Renal cortex interstitium (tissue), 15 donors: ENCODE measurements around the gene PATE1. TPM values are rescaled to one million over a fixed set of nuclear protein-coding genes. Genes with fewer than 3 reads are reported as not detected.
"Not testable (repeated sequence)": the region's sequence is repeated elsewhere in the genome, so short reads cannot be mapped to it uniquely, and the experiment has no call there.

Experiments used
- DNase-seq, 11 donors: peaks; one replicate each; pipeline ENCODE4 v3.0.0-alpha.2; 2013; ENCODE audit warnings: low read depth in 9 of 11, low spot score in 4 of 11; ENCODE audit errors: extremely low read depth in 1 of 11
- long read RNA-seq, 16 experiments: transcript quantifications; one replicate each; lab custom pipeline, GENCODE V29; 2026
- polyA plus RNA-seq, 3 donors: library from polyadenylated mRNA; unstranded; fragments of 120-200 nt; gene quantifications; one replicate each; pipeline ENCODE4 v1.2.1, GENCODE V29; 2013; ENCODE audit not compliant: insufficient read length in 3 of 3

PATE1 gene, protein sequence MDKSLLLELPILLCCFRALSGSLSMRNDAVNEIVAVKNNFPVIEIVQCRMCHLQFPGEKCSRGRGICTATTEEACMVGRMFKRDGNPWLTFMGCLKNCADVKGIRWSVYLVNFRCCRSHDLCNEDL
- polyA plus RNA-seq: not detected
- long read RNA-seq, donor 1: 0 reads
- long read RNA-seq, donor 2: 0 reads
- long read RNA-seq, donor 3: 0 reads
- long read RNA-seq, donor 4: 0 reads
- long read RNA-seq, donor 5: 0 reads
- long read RNA-seq, donor 6: 0 reads
- long read RNA-seq, donor 7: 0 reads
- long read RNA-seq, donor 8: 0 reads
- long read RNA-seq, donor 9: 0 reads
- long read RNA-seq, donor 10: 0 reads
- long read RNA-seq, donor 11: 0 reads
- long read RNA-seq, donor 12: 0 reads
- long read RNA-seq, donor 13: 0 reads
- long read RNA-seq, donor 14: 0 reads
- long read RNA-seq, donor 15: 0 reads
- long read RNA-seq, donor 16: 0 reads

DNA sequence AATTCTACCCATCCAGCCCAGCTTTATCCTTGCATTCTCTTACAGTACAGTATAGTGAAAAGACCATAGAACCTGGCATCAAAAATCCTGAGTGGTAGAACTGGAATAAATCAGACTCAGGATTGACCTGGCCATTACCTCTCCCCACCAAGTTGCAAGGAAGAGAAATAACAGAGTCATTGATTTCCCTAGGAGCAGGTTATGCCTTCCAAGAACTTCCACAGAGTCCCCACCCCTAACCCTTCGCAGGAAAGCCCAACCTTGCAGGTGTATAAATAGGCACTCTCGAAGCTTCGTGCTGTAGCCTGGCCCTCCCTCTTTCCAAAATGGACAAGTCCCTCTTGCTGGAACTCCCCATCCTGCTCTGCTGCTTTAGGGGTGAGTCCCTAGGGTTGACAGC is at the start of gene PATE1:
TSS of gene PATE1 (plus strand) at position 301 of the 400 bp plus-strand sequence. CDS start at position 327, 26 bp downstream.
- no peak for DNase-seq

DNA sequence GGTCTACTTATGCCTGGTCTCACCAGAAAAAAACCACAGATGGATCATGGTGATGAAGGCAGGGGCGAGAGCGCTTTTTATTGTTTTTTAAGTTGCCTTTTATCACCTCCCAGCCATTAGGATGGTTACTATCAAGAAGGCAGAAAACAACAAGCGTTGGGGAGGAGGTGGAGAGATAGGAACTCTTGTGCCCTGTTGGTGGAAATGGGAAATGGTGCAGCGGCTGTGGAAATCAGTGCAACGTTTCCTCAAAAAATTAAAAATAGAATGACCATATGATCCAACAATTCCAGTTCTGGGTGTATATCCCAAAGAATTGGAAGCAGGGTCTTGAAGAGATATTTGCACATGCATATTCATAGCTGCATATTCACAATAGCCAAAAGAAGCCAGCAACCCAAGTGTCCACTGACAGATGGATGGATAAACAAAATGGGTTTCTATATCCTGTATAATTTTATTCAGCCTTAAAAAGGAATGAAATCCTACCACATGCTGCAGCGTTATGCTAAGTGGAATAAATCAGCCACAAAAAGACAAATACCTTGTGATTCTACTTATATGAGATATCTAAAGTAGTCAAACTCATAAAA is 45.0 kb upstream of the PATE1 start:
- DNase-seq: no peak

DNA sequence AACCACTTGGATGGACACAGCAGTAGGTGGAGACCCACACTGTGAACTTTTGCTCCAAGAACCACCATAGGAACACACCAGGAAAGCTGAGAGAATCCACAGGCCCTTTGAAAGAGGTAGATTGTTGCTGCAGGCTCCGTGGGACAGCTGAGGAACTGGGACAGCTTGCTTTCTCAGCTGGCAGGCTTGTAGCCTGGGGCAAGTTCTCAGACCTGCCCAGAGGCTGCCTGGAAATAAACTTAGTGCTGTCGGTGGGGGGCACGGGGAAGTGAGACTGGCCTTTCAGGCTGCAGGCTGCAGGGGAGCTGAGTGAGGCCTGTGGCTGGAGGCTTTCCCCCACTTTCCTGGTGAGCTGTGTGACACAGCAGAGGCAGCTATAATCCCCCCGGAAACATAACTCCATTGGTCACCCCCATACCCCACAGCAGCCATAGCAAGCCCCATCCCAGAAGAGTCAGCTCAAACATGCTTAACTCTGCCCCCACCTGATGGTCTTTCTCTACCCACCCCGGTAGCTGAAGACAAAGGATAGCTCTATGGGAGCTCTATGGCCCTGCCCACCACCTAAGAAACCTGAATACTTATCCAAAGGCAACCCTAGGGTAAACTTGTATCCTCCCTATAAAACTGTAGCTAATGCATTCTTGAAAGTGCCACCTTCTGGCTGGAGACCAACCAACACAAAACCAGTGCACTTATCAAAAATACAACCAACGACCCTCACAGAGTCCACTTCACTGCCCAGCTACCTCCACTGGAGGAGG is 44.0 kb upstream of the PATE1 start:
- no peak for DNase-seq

DNA sequence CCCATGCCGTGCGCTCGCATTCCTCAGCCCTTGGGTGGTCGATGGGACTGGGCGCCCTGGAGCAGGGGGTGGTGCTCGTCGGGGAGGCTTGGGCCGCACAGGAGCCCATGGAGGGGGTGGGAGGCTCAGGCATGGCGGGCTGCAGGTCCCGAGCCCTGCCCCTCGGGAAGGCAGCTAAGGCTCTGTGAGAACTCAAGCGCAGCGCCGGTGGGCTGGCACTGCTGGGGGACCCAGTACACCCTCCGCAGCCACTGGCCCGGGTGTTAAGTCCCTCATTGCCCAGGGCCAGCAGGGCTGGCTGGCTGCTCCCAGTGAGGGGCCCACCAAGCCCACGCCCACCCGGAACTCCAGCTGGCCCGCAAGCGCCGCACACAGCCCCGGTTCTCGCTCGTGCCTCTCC is 41.4 kb upstream of the PATE1 start:
- DNase-seq: not testable (repeated sequence)

DNA sequence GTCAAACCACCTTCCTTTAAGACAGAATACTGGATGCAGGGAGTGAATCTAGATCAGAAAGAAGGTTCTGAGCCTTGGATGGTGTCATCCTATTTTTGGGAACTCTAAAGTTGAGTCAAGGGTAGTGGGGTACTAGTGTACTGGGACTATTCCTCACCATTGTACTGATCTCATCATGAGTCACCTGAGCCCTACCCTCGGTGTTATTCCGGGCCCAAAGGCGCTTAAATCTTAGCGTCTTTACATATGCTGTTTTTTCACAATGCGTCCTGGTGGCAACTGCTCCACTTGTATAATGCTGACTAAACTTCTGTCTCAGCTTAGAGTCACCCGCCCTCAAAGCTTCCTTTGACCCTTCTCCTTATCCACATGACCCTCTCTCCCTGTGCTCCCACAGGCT is 25.3 kb upstream of the PATE1 start:
- no peak for DNase-seq

DNA sequence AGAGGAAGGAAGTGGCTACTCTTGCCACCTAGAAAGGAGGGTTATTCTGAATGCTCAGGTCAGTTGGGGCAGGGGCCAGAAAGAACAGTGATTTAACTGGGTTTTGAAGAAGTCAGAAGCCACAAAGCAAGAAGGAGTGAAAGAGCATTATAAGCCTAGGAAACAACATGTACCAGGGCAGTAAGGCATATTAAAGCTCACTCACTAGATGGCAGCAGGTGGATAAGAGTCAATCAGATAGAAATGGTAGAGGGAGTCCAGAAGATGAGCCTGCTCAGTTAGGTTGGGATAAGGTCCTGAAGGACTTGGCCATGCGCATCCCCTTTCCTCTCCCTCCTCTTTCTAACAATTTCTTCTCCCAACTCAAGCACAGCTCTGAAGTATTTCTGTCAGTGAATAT is 22.0 kb upstream of the PATE1 start:
- no peak for DNase-seq

DNA sequence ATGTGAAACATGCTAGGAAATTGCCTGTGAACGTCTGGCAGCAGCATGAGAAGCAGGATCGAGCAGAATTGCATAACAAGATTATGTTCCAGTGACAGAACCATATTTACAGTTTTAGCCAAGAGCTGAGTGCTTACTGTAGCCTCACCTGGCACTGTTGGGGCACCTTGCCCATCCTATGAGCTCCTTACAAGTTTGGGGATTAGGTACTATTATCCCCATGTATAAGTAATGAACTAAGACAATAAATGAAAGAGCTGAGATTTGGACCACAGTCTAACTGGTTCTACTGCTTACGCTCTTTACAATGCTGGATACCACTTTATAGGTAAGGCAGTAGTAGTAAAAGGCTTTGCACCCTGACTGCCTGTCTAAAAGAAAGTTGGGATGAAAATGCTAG is 17.1 kb upstream of the PATE1 start:
- no peak for DNase-seq

DNA sequence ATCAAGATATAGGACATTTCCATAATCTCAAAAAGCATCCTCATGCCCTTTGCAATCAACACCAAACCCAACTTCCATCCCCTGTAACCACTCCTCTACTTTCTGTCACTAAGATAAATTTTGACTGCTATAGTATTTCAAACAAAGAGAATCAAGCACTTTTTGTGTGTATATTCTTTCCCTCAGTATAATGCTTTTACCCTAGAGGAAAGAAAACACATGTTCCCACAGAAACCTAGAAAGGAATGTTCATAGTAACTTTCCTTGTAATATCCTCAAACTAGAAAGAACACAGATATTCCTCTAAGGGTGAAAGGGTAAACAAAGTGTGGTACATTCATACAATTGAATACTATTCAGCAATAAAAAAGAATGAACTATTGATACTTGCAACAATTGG is 5.5 kb upstream of the PATE1 start:
- DNase-seq: no peak

DNA sequence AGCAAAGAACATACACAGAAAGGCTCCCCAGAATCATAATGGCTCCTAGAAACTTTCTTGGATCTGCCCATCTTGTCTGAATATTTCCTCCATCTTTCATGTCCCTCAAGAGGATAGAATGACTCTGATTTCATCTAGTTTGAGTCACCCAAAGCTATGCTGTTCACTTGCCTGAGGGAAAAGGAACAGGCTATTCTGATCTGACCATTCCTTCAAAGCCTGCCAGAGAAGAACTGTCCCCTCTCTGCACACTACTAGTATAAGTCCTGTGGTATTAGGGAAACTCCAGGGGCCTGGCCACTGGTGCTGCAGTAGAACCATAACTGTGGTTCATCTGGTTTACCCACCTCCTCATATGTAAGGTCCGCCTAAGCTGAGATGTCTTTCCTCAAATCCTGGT is 2.4 kb upstream of the PATE1 start:
- no peak for DNase-seq

DNA sequence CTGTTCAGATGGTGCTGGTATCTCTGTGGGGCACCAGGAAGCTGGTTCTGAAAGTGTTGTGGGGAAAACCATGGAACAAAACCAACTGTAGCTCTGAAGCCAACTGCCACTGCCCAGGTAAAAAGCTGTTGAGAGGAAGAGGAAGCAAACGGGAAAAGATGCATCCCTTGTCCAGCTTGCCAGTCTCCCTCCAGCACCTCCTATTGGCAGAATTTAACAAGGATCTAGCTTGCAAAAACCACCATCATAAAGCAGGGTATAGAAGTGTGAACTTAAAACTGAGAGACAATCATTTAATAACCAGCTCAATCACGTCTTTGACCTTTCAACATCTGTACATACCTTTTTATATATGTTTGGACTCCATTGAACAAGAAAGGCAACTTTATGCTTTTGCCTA is 4.5 kb downstream of the PATE1 start:
- no peak for DNase-seq

DNA sequence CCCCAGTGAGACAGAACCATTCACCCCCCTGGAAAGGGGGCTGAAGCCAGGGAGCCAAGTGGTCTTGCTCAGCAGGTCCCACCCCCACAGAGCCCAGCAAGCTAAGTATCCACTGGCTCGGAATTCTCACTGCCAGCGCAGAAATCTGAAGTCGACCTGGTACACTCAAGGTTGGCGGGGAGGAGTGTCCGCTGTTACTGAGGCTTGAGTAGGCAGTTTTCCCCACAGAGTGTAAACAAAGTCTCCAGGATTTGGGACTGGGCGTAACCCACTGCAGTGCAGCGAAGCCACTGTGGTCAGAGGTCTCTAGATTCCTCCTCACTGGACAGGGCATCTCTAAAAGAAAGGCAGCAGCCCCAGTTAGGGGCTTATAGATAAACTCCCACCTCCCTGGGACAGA is 10.0 kb downstream of the PATE1 start:
- no peak for DNase-seq

DNA sequence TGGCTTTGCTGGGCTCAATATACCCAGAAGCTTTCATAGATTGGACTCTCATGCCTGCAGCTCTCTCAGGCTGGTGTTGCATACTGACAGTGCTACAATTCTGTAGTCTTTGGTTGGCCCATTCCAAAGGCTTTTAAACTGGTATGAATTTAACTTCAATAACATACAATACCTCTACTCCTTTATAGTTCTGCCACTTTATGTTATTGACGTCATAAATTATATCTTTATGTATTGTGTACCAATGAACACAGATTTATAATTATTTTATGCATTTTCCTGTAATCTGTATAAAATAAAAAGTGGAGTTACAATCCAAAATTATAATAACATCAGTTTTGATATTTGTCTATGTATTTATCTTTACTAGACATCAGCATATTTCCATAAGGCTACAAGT is 16.4 kb downstream of the PATE1 start:
- DNase-seq: no peak

DNA sequence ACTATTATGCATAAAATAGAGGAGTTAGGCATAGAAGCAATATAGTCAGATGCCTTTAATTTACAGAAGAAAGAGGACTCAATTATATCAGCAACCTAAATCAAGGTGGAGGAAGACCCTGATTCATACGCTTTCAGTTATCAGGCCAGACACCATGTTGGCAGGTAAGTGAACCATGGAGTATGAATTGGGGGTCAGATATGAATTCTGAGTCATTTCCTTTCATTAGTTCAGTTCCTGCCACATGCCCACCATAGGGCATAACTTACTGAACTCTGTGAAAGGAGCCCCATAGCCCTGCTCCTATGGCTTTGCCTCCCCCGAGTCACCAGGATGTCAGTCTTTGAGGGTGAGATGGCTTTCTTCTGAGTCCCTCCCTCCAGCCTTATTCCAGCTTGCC is 17.4 kb downstream of the PATE1 start:
- no peak for DNase-seq

DNA sequence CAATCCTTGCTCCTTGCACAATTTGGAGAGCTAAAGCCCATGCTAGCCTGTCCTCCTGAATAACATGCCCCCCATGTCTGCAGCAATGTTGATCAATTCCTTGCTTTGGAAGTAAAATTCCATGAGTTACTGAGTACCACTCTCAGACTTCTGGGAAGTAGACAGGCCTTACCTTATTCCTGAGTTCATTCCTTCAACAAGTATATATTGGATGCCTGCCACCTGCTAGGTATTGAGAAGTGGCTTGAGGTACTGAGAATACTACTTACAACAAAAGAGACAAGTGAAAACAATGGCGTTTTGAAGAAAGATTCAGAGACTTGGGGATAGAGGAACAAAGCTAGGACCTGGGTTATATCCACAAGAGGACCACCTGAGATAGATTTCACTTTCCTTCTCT is 20.2 kb downstream of the PATE1 start:
- DNase-seq: no peak

DNA sequence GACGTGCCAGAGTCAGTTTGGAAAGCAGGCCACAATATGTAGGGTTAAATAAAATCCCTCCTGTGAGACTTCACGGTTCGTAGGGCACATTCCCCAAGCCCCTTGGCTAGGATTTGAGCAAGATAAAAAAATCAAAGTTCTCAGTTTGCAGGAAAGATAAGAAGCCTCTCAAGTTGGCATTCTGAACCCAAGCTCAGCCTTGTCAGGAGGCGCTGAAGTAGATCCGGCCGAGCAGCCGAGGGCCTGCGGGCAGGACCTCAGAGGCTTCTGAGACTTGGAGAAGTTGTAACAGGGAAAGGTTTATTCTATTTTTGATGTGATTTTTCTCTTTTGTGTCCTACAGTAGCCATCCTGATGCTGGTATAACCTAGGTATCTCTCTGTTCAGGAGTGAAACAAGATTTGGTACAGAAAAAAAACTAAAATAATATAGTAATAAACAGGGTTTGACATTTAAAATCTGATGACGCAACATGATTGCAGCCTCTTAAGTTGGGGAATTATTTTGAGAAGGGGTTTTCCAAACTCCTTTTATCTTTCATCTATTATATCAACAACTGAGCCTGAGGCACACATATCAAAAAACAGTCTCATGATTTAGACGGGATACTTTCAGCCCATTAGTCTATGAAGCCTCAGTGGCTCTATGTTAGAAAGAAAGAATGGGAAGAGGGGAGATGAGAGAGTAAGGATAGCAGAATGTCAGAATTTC is 22.4 kb downstream of the PATE1 start:
- no peak for DNase-seq

DNA sequence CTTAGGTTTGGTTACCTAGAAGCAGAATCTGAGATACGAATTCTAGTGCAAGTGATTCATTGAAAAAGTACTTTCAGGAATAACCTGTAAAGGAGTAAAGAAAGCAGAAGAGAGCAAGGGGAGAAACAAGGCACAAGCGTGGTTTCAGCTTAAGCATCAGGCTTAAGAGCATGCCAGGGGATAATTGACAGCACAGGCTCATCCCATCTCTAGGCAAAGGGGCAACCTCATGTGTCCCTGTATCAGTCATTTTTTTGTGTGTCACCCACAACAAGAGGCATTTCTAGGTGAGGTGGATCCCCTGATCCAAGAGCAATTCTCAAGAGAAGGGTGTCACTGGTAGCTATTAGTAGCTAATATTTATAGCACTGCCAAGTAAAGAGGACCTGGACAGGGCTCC is 24.5 kb downstream of the PATE1 start:
- no peak for DNase-seq

DNA sequence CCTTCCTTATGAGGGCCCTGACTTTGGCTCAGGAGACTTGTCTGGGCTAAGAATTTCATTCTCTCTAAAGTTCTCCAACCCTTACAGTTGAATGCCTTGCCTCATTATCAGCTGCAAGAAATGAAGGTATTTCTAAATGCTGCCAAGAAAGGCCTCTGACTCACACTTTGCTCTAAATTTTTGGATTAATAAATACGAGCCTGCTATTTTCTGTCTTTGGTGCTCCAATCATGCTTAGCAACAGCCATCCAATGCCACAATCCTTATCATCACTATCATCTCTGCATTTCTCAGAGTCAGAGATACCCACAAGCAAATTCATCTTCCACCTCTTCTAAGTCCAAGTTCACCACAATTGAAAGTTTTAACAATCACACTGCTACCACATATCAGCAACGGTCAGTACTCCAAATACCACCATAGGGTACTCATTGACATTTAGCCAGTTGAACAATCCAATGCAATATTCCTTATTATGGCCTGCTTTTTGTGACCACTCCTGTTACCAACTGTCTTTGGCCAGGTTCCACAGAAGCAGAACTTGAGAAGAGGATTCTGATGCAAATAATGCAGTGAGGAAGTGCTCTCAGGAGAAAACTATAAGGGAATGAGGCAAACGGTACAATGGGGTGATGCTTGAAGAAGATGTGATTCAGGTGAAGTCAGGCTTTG is 26.9 kb downstream of the PATE1 start:
- DNase-seq: no peak

DNA sequence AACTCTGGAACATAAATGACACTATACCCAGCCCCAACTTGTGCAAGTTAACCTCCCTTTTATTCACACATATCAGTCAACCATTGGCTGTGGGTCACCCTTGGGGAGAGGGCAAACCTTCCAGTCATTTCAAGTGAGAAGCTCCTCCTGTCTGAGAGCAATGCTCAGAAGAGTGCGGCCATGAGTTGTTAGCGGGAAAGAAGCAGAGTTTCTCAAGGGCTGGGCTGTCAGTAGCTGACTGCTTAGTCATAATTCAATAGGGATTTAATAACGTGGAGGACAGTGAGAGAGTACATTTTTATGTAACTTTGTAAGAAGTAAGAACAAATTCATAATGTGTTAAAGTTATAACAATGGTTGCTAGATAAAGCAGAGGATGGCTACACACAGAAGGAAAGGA is 27.4 kb downstream of the PATE1 start:
- no peak for DNase-seq

DNA sequence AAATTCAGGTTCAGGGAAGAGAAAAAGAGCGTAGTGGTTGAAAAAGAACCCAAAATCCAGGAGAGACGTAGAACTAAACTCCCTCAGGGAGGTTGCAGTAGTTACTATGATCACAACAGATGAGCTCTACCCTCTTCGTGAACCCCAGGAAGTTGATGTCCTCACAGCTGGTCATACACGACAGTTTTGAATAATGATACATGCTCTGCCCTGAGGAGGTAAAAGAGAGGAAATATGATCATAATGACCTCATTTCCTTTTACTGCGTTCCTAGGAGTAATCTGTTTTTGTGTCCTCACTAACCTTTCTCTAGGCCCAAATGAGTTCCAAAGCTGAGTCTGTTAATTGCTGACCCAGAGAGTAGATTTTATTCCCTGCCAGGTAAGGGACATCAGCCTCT is 31.2 kb downstream of the PATE1 start:
- no peak for DNase-seq
